T-cell (primary cell): Measurements from ENCODE around the gene ADAM10. TPM values are rescaled to one million over a fixed set of nuclear protein-coding genes. Genes with fewer than 3 reads are reported as not detected.

ENCODE experiments used
- ATAC-seq, 4 experiments: fragments of 200-7000 bp in 3 of 4; fragments of 150-1000 bp in 1 of 4; cut with Tn5 transposase; replicated peaks in 1 of 4; 1 replicate in 3 of 4; 2 replicates in 1 of 4; pipeline ENCODE4 v1.10.0; 2021; ENCODE audit warnings: moderate library complexity in 3 of 4, mild to moderate bottlenecking in 2 of 4, moderate number of reproducible peaks in 1 of 4
- CTCF ChIA-PET, 2 donors: fragments of 300-600 bp; sonication (Branson Sonifier 250); formaldehyde crosslinking; loops; one replicate each; lab custom pipeline; 2022; ENCODE audit warnings: antibody characterized with exemption in 2 of 2; lab: Charles Lee
- POLR2A ChIA-PET, 2 donors: fragments of 300-600 bp; sonication (Branson Sonifier 250); formaldehyde crosslinking; loops; one replicate each; lab custom pipeline; 2022; ENCODE audit warnings: antibody characterized with exemption in 2 of 2; lab: Charles Lee
- DNase-seq, 35 experiments: peaks; one replicate each; pipeline versions ENCODE4 v3.0.0 to v3.0.0-alpha.2; 2013 to 2023
- H3K27ac ChIP-seq: one replicate; pipeline ENCODE4 v1.5.1; 2013; ENCODE audit warnings: low read length
- H3K27me3 ChIP-seq, 2 experiments: replicated peaks in 1 of 2; 1 replicate in 1 of 2; 2 replicates in 1 of 2; pipeline versions ENCODE4 v1.6.1 to v1.7.0; 2013; ENCODE audit warnings: low read length in 1 of 2, mixed read lengths in 1 of 2; ENCODE audit not compliant: control insufficient read depth in 2 of 2, insufficient read depth in 2 of 2; ENCODE audit errors: extremely low read depth in 1 of 2
- H3K36me3 ChIP-seq, 2 donors: 1 replicate in 1 of 2; 2 replicates in 1 of 2; pipeline versions ENCODE4 v1.6.1 to v1.7.0; 2013; ENCODE audit warnings: low read length in 1 of 2; ENCODE audit not compliant: control insufficient read depth in 2 of 2, insufficient read depth in 1 of 2; ENCODE audit errors: extremely low read depth in 1 of 2
- H3K4me1 ChIP-seq, 2 experiments: 1 replicate in 1 of 2; 2 replicates in 1 of 2; pipeline versions ENCODE4 v1.6.1 to v1.7.0; 2013; ENCODE audit warnings: low read length in 2 of 2, mixed read lengths in 1 of 2; ENCODE audit not compliant: insufficient read depth in 2 of 2, control insufficient read depth in 1 of 2; ENCODE audit errors: extremely low read depth in 1 of 2
- H3K4me3 ChIP-seq, 2 donors: 1 replicate in 1 of 2; 2 replicates in 1 of 2; pipeline versions ENCODE4 v1.5.1 to v1.7.0; 2013; ENCODE audit warnings: mild to moderate bottlenecking in 2 of 2, low read length in 1 of 2, moderate library complexity in 1 of 2; ENCODE audit not compliant: control insufficient read depth in 1 of 2; ENCODE audit errors: extremely low read depth in 1 of 2
- H3K9me3 ChIP-seq: 2 replicates; pipeline ENCODE4 v1.7.0; 2013
- H3K27ac Mint-ChIP-seq, 2 donors: one replicate each; pipeline ENCODE4 v1.8.0; 2020 to 2021; ENCODE audit warnings: mild to moderate bottlenecking in 2 of 2, mixed read lengths in 2 of 2
- H3K27me3 Mint-ChIP-seq, 2 donors: one replicate each; pipeline ENCODE4 v1.8.0; 2021 to 2022; ENCODE audit warnings: mixed read lengths in 2 of 2
- H3K36me3 Mint-ChIP-seq: one replicate; pipeline ENCODE4 v1.8.0; 2021; ENCODE audit warnings: mixed read lengths
- H3K4me1 Mint-ChIP-seq, 3 donors: one replicate each; pipeline ENCODE4 v1.8.0; 2020 to 2022; ENCODE audit warnings: mixed read lengths in 3 of 3, mild to moderate bottlenecking in 1 of 3
- H3K4me3 Mint-ChIP-seq, 3 donors: one replicate each; pipeline ENCODE4 v1.8.0; 2020 to 2022; ENCODE audit warnings: mild to moderate bottlenecking in 3 of 3, mixed read lengths in 3 of 3, moderate library complexity in 3 of 3
- H3K9me3 Mint-ChIP-seq, 3 donors: one replicate each; pipeline ENCODE4 v1.8.0; 2020 to 2022; ENCODE audit warnings: mixed read lengths in 3 of 3
- WGBS: methylation state at CpG from one replicate; pipeline ENCODE4 v1.1.5; 2013; ENCODE audit warnings: missing lambda C conversion rate; ENCODE audit not compliant: insufficient coverage; 5-methylcytosine and 5-hydroxymethylcytosine counted together
- total RNA-seq, 35 experiments: library from RNA in 6 of 35; stranded (reverse) in 6 of 35; fragments of 120-200 nt in 1 of 35; gene quantifications; one replicate each; pipeline versions ENCODE4 v1.2.1 to v1.2.4 and lab custom pipeline; 2013 to 2026

The ADAM10 gene
- total RNA-seq, 5 donors from 2014 or later (not counting 1 experiment from before 2014, with no cell fraction given), result 99.5 to 146 (median 113) TPM

DNA sequence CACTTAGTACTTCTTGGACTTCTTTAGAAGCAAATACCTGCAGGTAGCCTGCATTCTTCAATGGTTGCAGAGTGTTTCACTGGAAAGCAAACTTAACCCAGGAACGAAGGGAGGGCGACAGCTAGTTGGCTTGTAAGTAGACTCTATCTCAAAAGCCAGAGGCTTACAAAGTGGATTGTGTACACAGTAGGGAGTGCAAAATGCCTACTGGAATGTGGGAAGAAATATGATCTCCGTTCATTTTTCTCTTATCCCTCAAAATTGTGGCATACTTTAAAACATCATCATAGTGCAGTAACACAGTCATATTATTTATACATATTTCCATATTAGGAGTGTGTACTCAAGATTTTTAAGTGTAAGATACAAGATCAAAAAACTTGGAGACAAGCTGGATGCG lies 162.0 kb downstream of the ADAM10 start:
- 100% methylated on average over 1 of the region's 4 CpGs for WGBS
- Mint-ChIP-seq H3K27me3 (peaks cover 0 to 10% of the 10 kb centered on the region in 2 donors), H3K9me3 (peaks cover 0 to 6% (median 3%) of the 10 kb centered on the region in 3 donors), H3K27ac (no peak overlapping the region), H3K36me3 (peaks cover 4% of the 10 kb centered on the region), H3K4me3 (no peak overlapping the region), H3K4me1 (peaks cover 11 to 19% (median 12%) of the 10 kb centered on the region in 3 donors)
- ChIA-PET POLR2A (no interaction called here), CTCF (no interaction called here)
- Histone ChIP-seq H3K27ac (no peak overlapping the region), H3K4me3 (no peak overlapping the region), H3K36me3 (no peaks in the 10 kb centered on the region), H3K4me1 (peaks cover 9 to 12% of the 10 kb centered on the region in 2 experiments), H3K9me3 (no peaks in the 10 kb centered on the region), H3K27me3 (no peaks in the 10 kb centered on the region)
- no peak for DNase-seq
- ATAC-seq, result no peak

DNA sequence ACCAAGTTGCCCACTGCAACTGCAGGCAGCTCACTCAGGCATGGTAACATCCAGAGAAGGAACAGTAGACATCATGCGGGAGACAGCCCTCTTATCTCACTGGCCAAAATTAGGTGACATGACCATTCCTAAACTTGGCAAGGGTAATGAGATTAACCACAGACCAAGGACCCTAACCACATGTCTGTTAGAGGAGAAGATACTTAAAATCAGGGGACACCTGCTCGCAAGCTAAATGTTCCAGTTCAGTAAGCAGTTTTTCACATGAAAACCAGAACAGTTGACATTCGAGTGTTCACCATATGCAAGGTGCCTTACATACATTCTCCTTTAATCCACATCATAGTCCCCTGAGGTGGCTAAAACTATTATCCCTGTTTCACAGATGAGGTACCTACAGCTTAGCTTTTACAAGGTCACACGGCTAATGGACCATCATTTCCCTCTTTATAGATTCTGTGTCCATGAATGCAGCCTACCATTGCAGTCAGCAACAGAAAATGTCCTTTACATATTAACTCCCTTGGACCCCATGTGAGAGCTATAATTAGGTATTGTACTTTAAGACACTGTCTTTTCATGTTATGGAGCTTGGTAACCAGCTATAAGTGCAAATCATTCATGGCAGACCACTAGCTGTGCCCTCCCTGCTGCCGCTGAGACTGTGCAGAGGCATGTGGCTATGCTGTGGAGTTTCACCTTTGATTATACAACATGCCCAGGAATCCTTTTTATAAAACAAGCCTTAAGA lies 163.6 kb downstream of the ADAM10 start:
- H3K27me3 Mint-ChIP-seq, result peaks cover 0 to 10% of the 10 kb centered on the region in 2 donors
- ChIA-PET POLR2A (interaction anchor here in 1 of 2 donors (0.6 kb wide), 1 partner anchor 21 kb away, joined by 4 read pairs; no protein-coding TSS in a partner anchor), CTCF (interaction anchor here in 1 of 2 donors (0.5 kb wide), 1 partner anchor 254 kb away, joined by 3 read pairs; no protein-coding TSS in a partner anchor)
- peaks cover 0 to 6% (median 3%) of the 10 kb centered on the region in 3 donors for H3K9me3 Mint-ChIP-seq
- 88% methylated on average over 1 of the region's 5 CpGs for WGBS
- H3K4me3 ChIP-seq, result no peak overlapping the region
- H3K27ac Mint-ChIP-seq, result no peak overlapping the region
- H3K9me3 ChIP-seq, result no peaks in the 10 kb centered on the region
- H3K27ac ChIP-seq, result no peak overlapping the region
- H3K4me3 Mint-ChIP-seq, result no peak overlapping the region
- no peaks in the 10 kb centered on the region for H3K36me3 ChIP-seq
- H3K4me1 Mint-ChIP-seq, result peaks cover 11 to 19% (median 12%) of the 10 kb centered on the region in 3 donors
- no peak for DNase-seq
- peaks cover 4% of the 10 kb centered on the region for H3K36me3 Mint-ChIP-seq
- H3K27me3 ChIP-seq, result no peaks in the 10 kb centered on the region
- ATAC-seq, result no peak
- peaks cover 9 to 12% of the 10 kb centered on the region in 2 experiments for H3K4me1 ChIP-seq

DNA sequence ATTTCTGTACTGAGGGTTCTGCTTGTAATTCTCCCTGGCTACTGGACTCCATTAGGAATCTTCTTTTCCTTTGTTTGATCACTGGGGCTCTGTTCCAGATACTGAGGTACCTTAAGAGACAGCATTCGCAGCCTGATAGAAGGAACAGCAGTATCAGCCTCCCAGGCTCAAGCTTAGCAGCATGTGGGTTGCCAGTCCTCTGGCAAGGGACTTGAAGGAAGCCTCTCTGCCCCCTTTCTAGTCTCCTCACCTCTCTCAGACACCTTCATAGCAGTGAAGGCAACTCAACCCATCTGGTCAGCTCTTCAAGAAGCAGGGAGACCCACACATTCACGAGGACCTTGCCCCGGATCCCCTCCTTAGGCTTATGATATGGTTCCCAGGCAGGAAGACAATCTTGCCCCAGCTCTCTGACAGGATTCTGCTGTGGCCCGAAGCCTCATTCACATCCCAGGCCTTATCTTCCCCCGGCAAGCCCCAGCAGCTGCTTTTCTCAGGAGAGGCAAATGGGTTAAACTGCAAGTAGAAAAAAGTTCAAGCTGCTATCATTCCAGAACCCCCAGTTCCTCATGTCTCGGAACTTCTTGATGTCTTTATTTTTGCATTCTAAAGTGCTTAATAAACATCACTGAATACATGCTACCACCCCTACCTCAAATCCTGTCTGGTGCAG lies 164.6 kb downstream of the ADAM10 start:
- peaks cover 4% of the 10 kb centered on the region for H3K36me3 Mint-ChIP-seq
- DNase-seq (no peak), ATAC-seq (no peak)
- Histone ChIP-seq H3K4me3 (no peak overlapping the region), H3K4me1 (peaks cover 9 to 12% of the 10 kb centered on the region in 2 experiments), H3K27ac (no peak overlapping the region), H3K36me3 (no peaks in the 10 kb centered on the region), H3K27me3 (no peaks in the 10 kb centered on the region), H3K9me3 (no peaks in the 10 kb centered on the region)
- 82% methylated on average over 5 of the region's 6 CpGs for WGBS
- CTCF ChIA-PET, result no interaction called here
- H3K4me3 Mint-ChIP-seq, result no peak overlapping the region
- no peak overlapping the region for H3K27ac Mint-ChIP-seq
- peaks cover 0 to 6% (median 3%) of the 10 kb centered on the region in 3 donors for H3K9me3 Mint-ChIP-seq
- peaks cover 0 to 10% of the 10 kb centered on the region in 2 donors for H3K27me3 Mint-ChIP-seq
- peaks cover 11 to 19% (median 12%) of the 10 kb centered on the region in 3 donors for H3K4me1 Mint-ChIP-seq
- POLR2A ChIA-PET, result no interaction called here

DNA sequence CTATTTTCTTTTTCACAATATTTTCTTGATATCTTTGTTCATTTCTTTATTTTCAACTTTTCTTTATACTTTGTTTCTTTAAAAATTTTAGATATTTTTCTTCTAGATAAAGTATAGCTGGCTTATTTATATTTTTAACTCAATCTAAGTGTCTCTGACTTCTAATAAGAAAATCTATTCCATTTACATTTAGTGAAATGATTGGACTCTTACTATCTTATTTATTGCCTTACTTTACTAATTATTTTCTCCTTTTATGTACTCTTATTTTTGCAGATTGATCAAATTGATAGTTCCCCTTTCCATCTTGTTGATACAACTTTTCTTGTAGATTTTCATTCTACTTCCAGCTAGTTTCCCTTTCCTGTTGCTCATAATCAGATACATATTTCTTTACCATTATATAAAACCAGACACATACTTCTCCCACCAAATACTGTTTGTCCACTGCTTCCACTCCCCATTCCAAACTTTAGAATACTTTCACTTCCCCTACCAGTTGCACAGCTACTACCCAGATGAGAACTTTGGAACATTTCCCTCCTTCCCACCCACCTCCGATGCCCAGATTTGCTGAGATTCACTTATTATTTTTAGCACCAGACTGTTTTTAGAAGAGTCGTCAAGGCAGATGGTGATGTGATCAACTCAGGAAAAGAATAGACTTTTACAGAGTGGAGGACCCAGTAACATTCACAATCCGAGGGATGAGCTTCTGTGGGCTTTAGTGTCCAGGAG lies 166.2 kb downstream of the ADAM10 start:
- no peak overlapping the region for H3K27ac ChIP-seq
- ChIA-PET POLR2A (no interaction called here), CTCF (no interaction called here)
- ATAC-seq (no peak), DNase-seq (no peak)
- no peaks in the 10 kb centered on the region for H3K36me3 ChIP-seq
- WGBS, result no CpG with 5 or more reads among the region's 3 CpGs
- H3K4me3 Mint-ChIP-seq, result no peak overlapping the region
- no peak overlapping the region for H3K27ac Mint-ChIP-seq
- H3K4me1 ChIP-seq, result peaks cover 9 to 12% of the 10 kb centered on the region in 2 experiments
- peaks cover 0 to 6% (median 3%) of the 10 kb centered on the region in 3 donors for H3K9me3 Mint-ChIP-seq
- H3K4me1 Mint-ChIP-seq, result peaks cover 11 to 19% (median 12%) of the 10 kb centered on the region in 3 donors
- peaks cover 4% of the 10 kb centered on the region for H3K36me3 Mint-ChIP-seq
- H3K27me3 ChIP-seq, result no peaks in the 10 kb centered on the region
- H3K4me3 ChIP-seq, result no peak overlapping the region
- H3K27me3 Mint-ChIP-seq, result peaks cover 0 to 10% of the 10 kb centered on the region in 2 donors
- no peaks in the 10 kb centered on the region for H3K9me3 ChIP-seq

DNA sequence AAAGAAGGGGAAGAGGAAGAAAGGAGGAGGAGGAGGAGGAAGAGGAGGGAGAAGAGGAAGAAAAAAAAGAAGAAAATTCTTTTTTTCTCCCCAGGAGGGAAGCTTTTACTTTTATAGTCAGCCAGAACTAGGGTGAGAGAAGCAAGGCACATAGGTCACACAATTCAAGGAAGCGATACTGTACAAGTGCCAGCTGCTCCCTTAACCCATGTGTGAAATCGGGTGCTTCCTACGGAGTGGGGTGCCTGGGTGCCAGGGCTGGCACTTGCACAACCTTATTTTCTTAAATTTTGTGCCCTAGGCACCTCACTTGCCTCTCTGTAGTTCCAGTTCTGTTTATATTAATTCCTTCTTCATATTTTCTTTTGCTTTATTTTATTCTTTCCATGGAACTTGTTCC lies 167.3 kb downstream of the ADAM10 start:
- Histone ChIP-seq H3K9me3 (no peaks in the 10 kb centered on the region), H3K4me3 (no peak overlapping the region), H3K27ac (no peak overlapping the region), H3K36me3 (no peaks in the 10 kb centered on the region), H3K4me1 (peaks cover 9 to 12% of the 10 kb centered on the region in 2 experiments), H3K27me3 (no peaks in the 10 kb centered on the region)
- H3K36me3 Mint-ChIP-seq, result peaks cover 4% of the 10 kb centered on the region
- H3K9me3 Mint-ChIP-seq, result peaks cover 0 to 6% (median 3%) of the 10 kb centered on the region in 3 donors
- ChIA-PET POLR2A (no interaction called here), CTCF (no interaction called here)
- WGBS, result 100% methylated on average over 3 of the region's 3 CpGs
- peaks cover 11 to 19% (median 12%) of the 10 kb centered on the region in 3 donors for H3K4me1 Mint-ChIP-seq
- H3K4me3 Mint-ChIP-seq, result no peak overlapping the region
- H3K27ac Mint-ChIP-seq, result no peak overlapping the region
- H3K27me3 Mint-ChIP-seq, result peaks cover 0 to 10% of the 10 kb centered on the region in 2 donors
- DNase-seq, result no peak
- ATAC-seq, result no peak

DNA sequence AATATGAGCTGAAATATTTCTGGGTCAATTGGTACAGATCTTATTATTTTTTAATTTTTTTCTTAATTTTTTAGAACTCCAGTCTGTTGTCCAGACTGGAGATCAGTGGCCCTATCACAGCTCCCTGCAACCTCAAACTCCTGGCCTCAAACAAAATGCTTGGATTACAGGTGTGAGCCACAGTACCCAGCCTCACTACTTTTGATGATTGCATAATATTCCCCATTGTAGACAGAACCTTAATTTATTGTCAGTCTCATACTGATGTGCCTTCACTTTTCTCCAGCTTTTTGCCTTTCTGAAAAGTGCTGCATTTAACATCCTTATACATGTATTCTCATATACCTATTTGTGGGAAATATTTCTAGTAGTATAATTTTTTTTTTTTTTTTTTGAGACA lies 172.8 kb downstream of the ADAM10 start:
- Histone ChIP-seq H3K27ac (no peak overlapping the region), H3K9me3 (no peaks in the 10 kb centered on the region), H3K27me3 (no peaks in the 10 kb centered on the region), H3K4me3 (no peak overlapping the region), H3K36me3 (no peaks in the 10 kb centered on the region), H3K4me1 (peaks cover 0 to 4% of the 10 kb centered on the region in 2 experiments)
- Mint-ChIP-seq H3K36me3 (no peaks in the 10 kb centered on the region), H3K4me3 (no peak overlapping the region), H3K9me3 (no peaks in the 10 kb centered on the region), H3K4me1 (peaks cover 7 to 12% (median 8%) of the 10 kb centered on the region in 3 donors), H3K27ac (no peak overlapping the region), H3K27me3 (no peaks in the 10 kb centered on the region)
- CTCF ChIA-PET, result interaction anchor here in 1 of 2 donors (0.7 kb wide), 2 partner anchors 11 to 1026 kb away, joined by 3 read pairs; no protein-coding TSS in a partner anchor
- POLR2A ChIA-PET, result interaction anchor here in 1 of 2 donors (0.6 kb wide), 1 partner anchor 1291 kb away, joined by 3 read pairs; no protein-coding TSS in a partner anchor
- no peak for ATAC-seq
- no peak for DNase-seq
